GM19025 (cell line): ENCODE data around the gene PEX10.
"Not testable (repeated sequence)": the region's sequence is repeated elsewhere in the genome, so short reads cannot be mapped to it uniquely, and the experiment has no call there.

Source experiments
- ATAC-seq: cut with Tn5 transposase; IDR thresholded peaks from one replicate; pipeline ENCODE4 v1.9.1; 2021; ENCODE audit warnings: mild to moderate bottlenecking, low read depth, moderate library complexity; ENCODE audit not compliant: unreplicated experiment

Gene PEX10

DNA sequence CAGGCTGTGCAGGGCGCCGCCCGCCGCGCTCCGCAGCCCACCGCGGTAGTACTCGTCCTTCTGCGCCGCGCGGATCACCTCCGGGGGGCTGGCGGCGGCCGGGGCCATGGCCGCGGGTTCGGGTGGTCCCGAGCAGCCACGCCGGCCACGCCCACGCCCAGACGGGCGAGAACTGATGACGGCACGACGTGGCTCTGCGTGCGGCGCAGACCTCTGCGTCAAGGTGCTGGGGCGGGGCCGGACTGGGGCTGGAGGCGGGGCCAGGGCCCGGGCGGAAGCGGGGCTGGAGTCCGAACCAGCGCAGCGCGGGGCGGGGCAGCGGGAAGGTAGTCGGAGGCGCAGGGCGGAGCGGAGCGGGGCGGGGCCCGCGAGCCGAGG, at the start of gene PEX10:
TSS of gene PEX10 (minus strand) at position 170 of the 378 bp plus-strand sequence. CDS start at position 108, 62 bp downstream.
- ATAC-seq: peak; percentile 85

DNA sequence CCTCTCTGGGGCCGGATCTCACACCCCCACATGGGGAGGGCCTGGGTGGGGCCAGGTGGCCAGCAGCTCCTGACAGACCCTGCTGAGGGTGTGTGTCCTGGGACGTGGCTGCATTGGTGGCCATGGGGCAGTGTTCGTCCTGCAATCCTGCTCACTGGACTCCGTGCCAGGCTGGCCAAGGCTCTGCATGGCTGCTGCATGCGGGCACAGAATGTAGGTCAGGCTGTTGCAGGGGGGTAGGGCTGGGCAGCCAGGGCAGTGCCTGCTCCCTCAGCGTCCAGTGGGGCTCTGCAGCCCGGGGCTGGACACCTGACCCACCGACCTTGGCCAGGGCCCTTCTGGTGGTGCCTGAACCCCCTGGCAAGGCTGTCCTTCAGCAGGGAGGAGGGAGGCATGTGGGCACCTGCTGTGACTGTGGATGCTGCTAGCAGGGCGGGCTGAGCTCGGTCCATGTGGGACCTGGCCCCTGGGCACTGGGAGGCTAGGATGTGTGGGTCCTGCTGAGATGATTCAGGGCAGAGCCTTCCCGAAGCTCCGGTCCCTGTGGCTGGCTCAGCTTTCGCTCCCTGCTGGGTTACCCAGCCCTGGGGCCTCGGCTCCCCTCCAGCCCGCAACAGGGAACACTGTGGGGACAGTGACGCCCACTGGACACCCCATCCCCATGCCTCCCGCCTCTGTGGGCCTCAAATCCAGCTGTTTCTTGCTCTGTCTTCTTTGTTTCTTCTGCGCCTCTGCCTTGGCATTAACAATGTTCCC, 48.8 kb upstream of the PEX10 start:
- no peak for ATAC-seq

- ATAC-seq: no peak
Observed at GRCh38 chr1:2460203-2460602, 47.8 kb upstream of the PEX10 start.

DNA sequence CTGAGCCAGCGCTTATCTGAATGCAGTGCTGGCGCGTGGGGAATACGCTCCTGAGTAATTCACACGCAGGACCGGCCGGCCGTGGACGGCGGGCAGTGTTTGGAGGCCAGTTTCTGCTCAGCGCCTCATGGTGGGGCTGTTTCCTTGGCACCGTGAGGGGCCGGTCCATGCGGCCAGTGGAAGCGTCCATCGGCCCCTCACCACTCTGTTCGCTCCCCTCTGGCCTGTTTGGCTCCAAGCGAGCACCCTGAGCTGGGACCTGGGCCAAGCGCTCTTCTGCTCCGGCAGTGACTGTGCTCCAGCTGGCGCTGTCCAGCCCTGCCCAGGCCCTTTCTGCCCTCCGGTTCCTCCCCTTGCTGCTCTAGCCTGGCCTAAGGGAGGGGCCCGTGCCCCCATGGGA, 47.4 kb upstream of the PEX10 start:
- no peak for ATAC-seq

DNA sequence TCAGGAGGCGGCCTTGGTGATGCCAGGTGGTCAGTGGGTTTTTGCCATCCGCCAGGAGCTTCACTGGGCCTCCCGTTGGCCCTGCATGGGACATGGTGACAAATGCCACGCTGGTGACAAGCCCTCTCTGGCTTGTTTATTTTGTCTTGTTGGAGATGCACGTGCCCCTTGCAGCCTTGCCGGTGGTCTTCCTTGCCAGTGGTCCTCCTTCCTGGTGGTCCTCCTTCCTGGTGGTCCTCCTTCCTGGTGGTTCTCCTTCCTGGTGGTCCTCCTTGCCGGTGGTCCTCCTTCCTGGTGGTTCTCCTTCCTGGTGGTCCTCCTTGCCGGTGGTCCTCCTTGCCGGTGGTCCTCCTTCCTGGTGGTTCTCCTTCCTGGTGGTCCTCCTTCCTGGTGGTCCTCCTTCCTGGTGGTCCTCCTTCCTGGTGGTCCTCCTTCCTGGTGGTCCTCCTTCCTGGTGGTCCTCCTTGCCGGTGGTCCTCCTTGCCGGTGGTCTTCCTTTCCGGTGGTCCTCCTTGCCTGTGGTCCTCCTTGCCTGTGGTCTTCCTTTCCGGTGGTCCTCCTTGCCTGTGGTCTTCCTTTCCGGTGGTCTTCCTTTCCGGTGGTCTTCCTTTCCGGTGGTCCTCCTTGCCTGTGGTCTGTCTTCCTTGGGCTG, 46.9 kb upstream of the PEX10 start:
- not testable (repeated sequence) for ATAC-seq

DNA sequence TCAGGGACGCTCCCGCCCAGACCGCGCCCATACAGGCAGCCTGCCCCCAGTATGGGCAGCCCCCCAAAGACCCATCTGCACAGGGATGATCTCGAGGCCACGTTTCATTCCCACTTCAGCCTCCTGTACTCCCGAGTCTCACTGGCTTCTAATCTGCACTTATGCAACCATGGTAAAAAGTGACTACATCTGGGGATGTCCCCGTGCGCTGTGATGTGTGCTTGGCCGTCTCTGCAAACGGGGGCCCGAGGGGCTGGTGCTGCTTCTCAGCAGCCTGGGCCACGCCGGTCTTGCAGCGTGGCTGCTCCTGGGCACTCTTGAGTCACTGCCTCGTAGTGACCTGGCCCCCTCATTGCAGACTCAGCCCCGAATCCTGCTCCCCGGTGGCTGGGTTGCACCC, 46.3 kb upstream of the PEX10 start:
- ATAC-seq: no peak

GRCh38 chr1:2457444-2457843, 45.1 kb upstream of the PEX10 start:
- no peak for ATAC-seq

- ATAC-seq: no peak
Observed at GRCh38 chr1:2455757-2456156, 43.4 kb upstream of the PEX10 start.

- ATAC-seq: no peak
Observed at GRCh38 chr1:2454227-2454626, 41.9 kb upstream of the PEX10 start.

- no peak for ATAC-seq
Observed at GRCh38 chr1:2452932-2453315, 40.6 kb upstream of the PEX10 start.

DNA sequence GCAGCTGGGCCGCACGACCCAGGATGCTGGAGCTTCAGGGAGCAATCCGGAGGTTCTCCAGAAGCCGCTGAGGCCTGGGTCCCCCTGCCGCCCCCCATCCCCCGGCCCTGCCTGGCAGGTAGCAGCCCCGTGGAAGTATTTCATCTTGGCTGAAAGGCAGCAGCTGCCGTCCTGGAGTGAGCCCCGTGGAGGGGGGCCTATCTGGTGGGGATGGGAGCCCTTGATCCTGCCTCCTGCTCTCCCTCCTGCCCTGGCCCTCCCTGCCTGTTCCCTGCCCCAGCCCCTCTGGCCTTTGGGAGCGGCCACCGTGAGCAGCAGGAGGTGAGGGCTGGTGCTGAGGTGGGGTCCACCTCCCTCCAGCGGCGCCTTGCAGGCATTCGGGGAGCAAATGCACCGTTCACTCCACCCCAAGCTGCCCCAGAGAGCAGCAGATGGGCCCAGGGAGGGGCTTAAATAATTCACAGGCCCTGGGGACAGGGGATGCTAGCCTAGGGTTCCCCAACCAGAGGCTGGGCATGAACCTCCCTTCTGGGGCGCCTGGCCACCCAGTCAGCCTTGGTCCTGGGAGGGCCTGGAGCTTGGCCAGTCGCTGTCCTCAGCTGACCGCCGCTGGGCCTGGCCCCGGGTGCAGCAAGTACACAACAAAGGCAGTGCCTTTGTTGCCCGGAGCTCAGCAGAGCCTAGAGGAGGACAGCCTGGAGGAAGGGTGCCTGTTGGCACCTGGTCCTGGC, 40.0 kb upstream of the PEX10 start:
- no peak for ATAC-seq

GRCh38 chr1:2451741-2452140, 39.4 kb upstream of the PEX10 start:
- ATAC-seq: no peak

- no peak for ATAC-seq
Observed at GRCh38 chr1:2449636-2450454, 37.5 kb upstream of the PEX10 start.

GRCh38 chr1:2448098-2448445, 35.7 kb upstream of the PEX10 start:
- ATAC-seq: no peak

DNA sequence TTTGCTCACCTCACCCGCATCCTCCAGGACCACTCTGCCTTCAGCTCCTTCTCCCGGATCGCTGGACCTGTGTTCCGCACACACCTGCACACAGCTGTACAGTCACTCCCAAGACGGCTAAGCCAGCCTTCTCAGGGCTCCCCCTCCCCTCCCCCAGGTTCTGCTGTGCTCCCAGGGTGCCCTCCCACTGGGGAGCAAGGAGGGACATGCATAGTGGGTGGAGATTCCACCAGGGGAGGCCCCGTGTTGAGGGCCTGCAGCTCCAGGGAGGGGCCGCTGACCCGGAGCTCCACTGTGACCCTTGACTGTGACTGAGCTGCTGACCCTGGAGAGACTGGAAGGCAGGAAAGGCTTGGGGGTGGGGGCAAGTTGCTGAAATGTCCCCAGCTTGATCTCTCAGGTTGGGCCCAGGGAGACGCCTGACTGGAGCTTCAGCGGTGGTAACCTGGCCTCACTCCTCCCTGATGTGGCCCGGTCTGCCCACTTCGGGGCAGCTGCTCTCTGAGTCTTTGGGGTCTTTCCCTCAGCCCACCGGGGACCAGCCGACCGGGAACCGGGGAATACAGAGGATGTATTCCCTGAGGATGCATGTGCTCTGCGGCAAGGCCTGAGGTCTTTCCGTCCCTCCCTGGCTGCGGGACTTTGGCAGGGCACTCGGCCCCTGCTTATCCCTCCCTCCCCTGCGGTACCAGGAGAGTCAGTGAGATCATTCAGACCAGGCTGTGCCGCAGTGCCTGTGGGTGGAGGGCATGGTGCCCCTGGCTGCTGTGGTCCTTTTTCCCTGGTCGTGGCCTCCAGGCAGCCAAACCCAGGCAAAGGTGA, 35.1 kb upstream of the PEX10 start:
- no peak for ATAC-seq

DNA sequence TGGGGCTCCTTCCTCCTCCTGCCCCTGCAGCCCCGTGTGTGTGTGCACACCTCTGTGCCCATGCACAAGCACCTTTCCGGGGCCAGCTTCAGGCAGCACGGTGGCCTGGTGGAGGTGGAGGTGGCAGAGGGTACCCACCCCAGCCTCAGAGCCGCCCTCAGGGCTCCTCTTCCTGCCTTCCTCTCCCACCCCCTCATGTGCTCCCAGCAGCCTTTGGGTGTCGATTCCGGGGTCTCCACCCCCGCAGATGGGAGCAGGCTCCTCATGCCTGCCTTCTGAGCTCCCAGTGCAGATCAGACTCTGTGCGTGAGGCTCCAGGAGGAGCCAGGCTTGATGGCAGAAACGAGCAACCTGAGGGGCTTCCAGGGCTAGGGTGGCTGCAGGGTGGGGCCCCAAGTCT, 34.5 kb upstream of the PEX10 start:
- ATAC-seq: no peak

GRCh38 chr1:2446394-2446793, 34.0 kb upstream of the PEX10 start:
- no peak for ATAC-seq

DNA sequence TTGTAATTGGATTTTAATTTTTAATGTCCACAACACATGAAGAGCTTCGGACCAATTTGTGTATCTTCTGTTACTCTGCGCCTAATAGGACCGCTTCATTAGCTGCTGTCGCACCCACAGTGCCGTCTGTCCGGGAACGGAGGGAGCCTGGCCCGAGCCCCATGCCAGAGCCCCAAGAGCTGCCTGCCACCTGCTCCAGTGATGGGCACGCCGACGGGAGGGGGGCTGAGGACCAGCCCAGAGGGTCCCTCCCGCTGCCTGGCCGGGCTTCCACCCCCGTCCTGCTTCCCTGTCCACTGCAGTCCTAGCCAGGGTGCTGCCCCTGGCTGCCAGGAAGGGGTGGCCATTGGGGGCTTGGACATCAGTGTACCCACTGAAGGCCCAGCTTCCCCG, 33.5 kb upstream of the PEX10 start:
- no peak for ATAC-seq

GRCh38 chr1:2445162-2445822, 32.9 kb upstream of the PEX10 start:
- ATAC-seq: no peak
